ENCODE results near the gene LYRM2.

GRCh38 chr6:89583559-89583958 is 55.0 kb downstream of the LYRM2 start:
- TF ChIP-seq TCF7L2 (IDR thresholded peaks at IDR 0.05; ENCODE audit: low read depth, low read length) (no peak), CTCF (IDR thresholded peaks at IDR 0.05) (no peak), REST (IDR thresholded peaks at IDR 0.05; ENCODE audit: insufficient read depth in 1 of 2, low read depth in 2 of 2, low read length in 1 of 2) (no peak)

Data from Panc1 (cell line).